Mesodermal cell (in vitro differentiated cells): ENCODE measurements around the gene GNAL. TPM values are rescaled to one million over a fixed set of nuclear protein-coding genes. Genes with fewer than 3 reads are reported as not detected.
"Not testable (repeated sequence)": the region's sequence is repeated elsewhere in the genome, so short reads cannot be mapped to it uniquely, and the experiment has no call there.

Experiments
- H3K27ac ChIP-seq: 2 replicates; pipeline ENCODE4 v1.7.0; 2013; ENCODE audit warnings: mild to moderate bottlenecking, low read depth, low read length, moderate library complexity; ENCODE audit not compliant: severe bottlenecking
- H3K36me3 ChIP-seq: 2 replicates; pipeline ENCODE4 v1.7.1; 2013; ENCODE audit warnings: mild to moderate bottlenecking, low read length, moderate library complexity; ENCODE audit not compliant: control insufficient read depth, insufficient read depth
- H3K4me1 ChIP-seq: one replicate; pipeline ENCODE4 v1.7.1; 2013; ENCODE audit warnings: mild to moderate bottlenecking, low read length; ENCODE audit not compliant: insufficient read depth, control insufficient read depth, poor library complexity, severe bottlenecking
- H3K4me3 ChIP-seq: 2 replicates; pipeline ENCODE4 v1.7.0; 2013; ENCODE audit warnings: low read length, control low read depth, mild to moderate bottlenecking; ENCODE audit not compliant: insufficient read depth, poor library complexity, severe bottlenecking; ENCODE audit errors: extremely low read depth
- H3K9me3 ChIP-seq: 2 replicates; pipeline ENCODE4 v1.7.1; 2013; ENCODE audit warnings: mild to moderate bottlenecking, low read length, moderate library complexity; ENCODE audit not compliant: control insufficient read depth
- WGBS, 2 experiments: methylation state at CpG; one replicate each; pipeline ENCODE4 v1.1.5; 2013; ENCODE audit warnings: missing lambda C conversion rate in 2 of 2; ENCODE audit not compliant: insufficient coverage in 2 of 2; 5-methylcytosine and 5-hydroxymethylcytosine counted together
- polyA plus RNA-seq, 2 experiments: library from polyadenylated mRNA; stranded (reverse); fragments of 50-300 nt; gene quantifications; one replicate each; pipeline ENCODE4 v1.2.3, GENCODE V29; 2013

Gene GNAL
- polyA plus RNA-seq (2013, experiment 1 of 2): 11.5 TPM
- 12.3 TPM for polyA plus RNA-seq (2013, experiment 2 of 2)

- Histone ChIP-seq H3K36me3 (no peaks in the 10 kb centered on the region), H3K9me3 (no peaks in the 10 kb centered on the region), H3K4me1 (no peaks in the 10 kb centered on the region), H3K27ac (peak within 1 kb of the TSS; percentile 36), H3K4me3 (peak within 1 kb of the TSS; percentile 64)
- 0 to 1% methylated on average over 57 to 72 of the region's 77 CpGs for WGBS, 2 experiments
Measured at GRCh38 chr18:11688972-11689668, at the start of gene GNAL. Gene GNAL (plus strand): TSS chr18:11689264. CDS start chr18:11689564, 300 bp downstream.

GRCh38 chr18:11647310-11647709 lies 41.8 kb upstream of the GNAL start:
- H3K36me3 ChIP-seq, H3K4me1 ChIP-seq, H3K9me3 ChIP-seq, H3K27ac ChIP-seq, H3K4me3 ChIP-seq: not testable (repeated sequence)
- WGBS, 2 experiments: 89 to 98% methylated on average over 9 to 14 of the region's 23 CpGs

- not testable (repeated sequence) for H3K9me3 ChIP-seq, H3K4me1 ChIP-seq, H3K27ac ChIP-seq, H3K4me3 ChIP-seq, H3K36me3 ChIP-seq
- 94 to 98% methylated on average over 11 to 26 of the region's 26 CpGs for WGBS, 2 experiments
Measured at GRCh38 chr18:11647804-11648203, 41.3 kb upstream of the GNAL start.

DNA sequence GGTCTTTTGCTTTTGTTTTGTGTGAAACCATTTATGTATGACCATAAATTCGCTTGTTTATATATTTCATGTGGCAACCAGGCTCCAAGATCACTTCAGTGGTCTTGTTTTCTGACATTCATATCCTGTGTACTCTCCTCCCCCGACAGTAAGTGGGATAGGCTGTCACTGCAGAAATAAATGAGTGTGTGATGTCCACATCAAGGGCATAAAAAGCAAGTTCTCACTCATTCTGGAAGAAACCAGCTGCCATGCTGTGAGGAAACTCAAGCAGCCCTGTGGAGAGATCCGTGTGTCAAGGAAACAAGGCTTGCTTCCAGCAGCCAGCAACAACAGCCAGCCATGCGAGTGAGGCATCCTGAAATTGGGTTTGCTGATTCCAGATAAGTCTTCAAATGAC lies 39.2 kb upstream of the GNAL start:
- H3K36me3 ChIP-seq: no peaks in the 10 kb centered on the region
- no peaks in the 10 kb centered on the region for H3K4me1 ChIP-seq
- WGBS, 2 experiments: 86 to 92% methylated on average over 2 of the region's 4 CpGs
- no peak overlapping the region for H3K4me3 ChIP-seq
- H3K9me3 ChIP-seq: peaks cover 8% of the 10 kb centered on the region
- H3K27ac ChIP-seq: no peak overlapping the region

GRCh38 chr18:11651899-11652298 lies 37.2 kb upstream of the GNAL start:
- Histone ChIP-seq H3K9me3 (peaks cover 8% of the 10 kb centered on the region), H3K27ac (no peak overlapping the region), H3K4me3 (no peak overlapping the region), H3K36me3 (no peaks in the 10 kb centered on the region), H3K4me1 (no peaks in the 10 kb centered on the region)
- 90 to 96% methylated on average over 3 of the region's 3 CpGs for WGBS, 2 experiments

GRCh38 chr18:11653521-11653920 lies 35.5 kb upstream of the GNAL start:
- no peak overlapping the region for H3K27ac ChIP-seq
- H3K36me3 ChIP-seq: no peaks in the 10 kb centered on the region
- H3K4me1 ChIP-seq: no peaks in the 10 kb centered on the region
- WGBS, 2 experiments: 89 to 90% methylated on average over 8 of the region's 10 CpGs
- no peak overlapping the region for H3K4me3 ChIP-seq
- H3K9me3 ChIP-seq: peaks cover 8% of the 10 kb centered on the region

DNA sequence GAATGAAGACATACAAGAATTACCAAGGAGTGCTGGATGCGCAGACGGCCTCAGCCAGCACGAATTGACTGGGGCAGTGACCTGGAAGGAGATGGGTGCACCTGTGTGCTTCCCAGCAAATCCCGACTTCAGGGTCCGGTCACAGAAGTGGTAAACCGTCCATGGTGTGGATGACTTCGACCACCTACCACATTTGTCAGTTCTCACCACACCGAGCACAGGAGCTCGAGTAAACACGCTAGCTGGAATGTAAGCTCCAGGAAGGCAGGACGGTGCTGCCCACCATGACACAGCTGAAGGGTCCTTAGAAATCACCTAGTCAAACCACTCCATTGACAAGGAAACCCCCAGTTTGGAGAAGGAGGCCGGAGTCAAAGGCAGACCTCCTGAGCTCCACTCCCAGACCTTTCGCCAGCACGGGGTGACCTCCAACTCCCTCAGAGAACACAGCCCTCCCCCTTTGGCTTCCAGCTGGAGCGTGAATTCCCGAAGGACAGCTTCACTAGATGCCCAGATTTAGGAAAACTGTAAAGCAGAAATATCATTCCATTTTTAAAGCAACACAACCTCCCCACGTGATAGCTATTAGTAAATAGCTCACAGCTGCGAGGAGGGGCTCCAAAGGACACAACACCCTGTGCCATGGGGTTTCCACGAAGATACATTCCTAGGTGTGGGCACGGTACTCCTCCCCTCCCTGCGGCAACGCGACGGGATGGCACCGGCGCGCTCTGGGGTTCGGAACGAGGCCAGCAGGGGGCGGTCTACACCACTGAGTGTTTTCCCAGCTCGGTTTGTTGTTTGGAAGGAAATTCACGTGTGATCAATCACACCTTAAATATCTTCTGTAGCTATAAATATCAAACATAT lies 34.1 kb upstream of the GNAL start:
- H3K36me3 ChIP-seq: no peaks in the 10 kb centered on the region
- no peaks in the 10 kb centered on the region for H3K4me1 ChIP-seq
- no peaks in the 10 kb centered on the region for H3K9me3 ChIP-seq
- H3K4me3 ChIP-seq: no peak overlapping the region
- 45 to 62% methylated on average over 15 to 21 of the region's 32 CpGs for WGBS, 2 experiments
- no peak overlapping the region for H3K27ac ChIP-seq

DNA sequence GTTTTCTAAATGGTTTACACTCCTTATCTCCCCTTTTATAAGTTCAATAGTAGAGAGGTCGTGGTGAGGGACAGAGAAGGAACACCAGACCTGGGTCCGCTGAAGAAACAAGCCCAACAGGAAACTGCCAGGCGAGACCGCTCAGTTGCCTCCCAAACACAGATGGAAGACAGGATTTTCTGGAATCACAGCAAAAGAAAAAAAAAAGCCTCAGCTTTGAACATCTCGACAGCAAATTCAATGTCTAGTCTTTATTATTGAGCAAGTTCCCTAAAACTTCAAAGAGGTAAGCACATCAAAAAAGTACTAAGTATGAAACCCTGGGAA lies 33.5 kb upstream of the GNAL start:
- no peak overlapping the region for H3K4me3 ChIP-seq
- no peak overlapping the region for H3K27ac ChIP-seq
- no peaks in the 10 kb centered on the region for H3K36me3 ChIP-seq
- 66 to 76% methylated on average over 4 of the region's 5 CpGs for WGBS, 2 experiments
- no peaks in the 10 kb centered on the region for H3K9me3 ChIP-seq
- H3K4me1 ChIP-seq: no peaks in the 10 kb centered on the region

- H3K27ac ChIP-seq: no peak overlapping the region
- H3K4me1 ChIP-seq: no peaks in the 10 kb centered on the region
- 82 to 92% methylated on average over 8 of the region's 9 CpGs for WGBS, 2 experiments
- H3K36me3 ChIP-seq: no peaks in the 10 kb centered on the region
- no peak overlapping the region for H3K4me3 ChIP-seq
- no peaks in the 10 kb centered on the region for H3K9me3 ChIP-seq
Measured at GRCh38 chr18:11657152-11657551, 31.9 kb upstream of the GNAL start.

DNA sequence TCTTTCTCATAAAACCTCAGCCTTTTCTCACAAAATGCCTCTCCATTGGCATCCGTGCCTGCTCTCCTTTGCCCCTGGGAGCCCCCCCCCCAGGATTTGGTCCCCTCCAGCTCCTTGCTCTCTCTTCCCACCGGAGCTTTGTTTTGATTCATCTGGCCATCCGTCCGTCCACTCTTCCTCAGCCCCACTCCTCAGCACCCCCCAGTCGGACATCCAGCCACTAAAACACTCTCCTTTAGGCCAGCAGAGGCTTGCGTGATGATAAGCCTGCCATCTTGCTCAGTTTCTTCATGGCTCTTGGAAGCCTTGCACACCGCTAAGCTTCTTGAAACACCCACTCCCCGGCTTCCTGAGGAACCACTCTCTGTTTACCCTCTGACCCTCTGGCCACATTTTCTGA lies 31.5 kb upstream of the GNAL start:
- Histone ChIP-seq H3K4me3 (no peak overlapping the region), H3K27ac (no peak overlapping the region), H3K9me3 (no peaks in the 10 kb centered on the region), H3K36me3 (no peaks in the 10 kb centered on the region), H3K4me1 (no peaks in the 10 kb centered on the region)
- 92 to 94% methylated on average over 7 to 8 of the region's 8 CpGs for WGBS, 2 experiments

- WGBS, 2 experiments: 93 to 98% methylated on average over 5 of the region's 5 CpGs
- no peaks in the 10 kb centered on the region for H3K9me3 ChIP-seq
- H3K36me3 ChIP-seq: no peaks in the 10 kb centered on the region
- H3K4me1 ChIP-seq: no peaks in the 10 kb centered on the region
- no peak overlapping the region for H3K27ac ChIP-seq
- H3K4me3 ChIP-seq: no peak overlapping the region
Measured at GRCh38 chr18:11658019-11658418, 31.0 kb upstream of the GNAL start.
